Femur (tissue), 1 donor: ENCODE measurements around the gene ULK3.

ENCODE experiments used
- DNase-seq: peaks from one replicate; pipeline ENCODE4 v3.0.0-alpha.2; 2017

Gene ULK3

DNA sequence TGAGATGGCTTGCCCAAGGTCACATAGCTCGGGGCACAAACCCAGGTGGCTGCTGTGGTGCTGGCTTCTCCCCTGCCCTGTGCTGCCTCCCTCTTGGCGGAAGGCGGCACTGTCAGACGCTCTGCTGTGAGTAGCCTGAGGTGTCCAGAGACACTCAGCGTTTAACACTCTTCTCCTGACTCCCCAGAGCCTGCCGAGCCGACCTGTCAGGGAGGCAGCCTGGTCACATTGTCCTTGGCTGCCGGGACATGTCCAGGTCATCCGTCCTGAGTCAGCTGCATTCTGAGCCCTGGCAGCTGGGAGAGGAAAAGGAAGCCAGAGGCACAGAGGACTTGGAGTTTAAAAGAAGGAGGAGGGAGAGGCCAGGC is 25.6 kb downstream of the ULK3 start:
- DNase-seq, result no peak

DNA sequence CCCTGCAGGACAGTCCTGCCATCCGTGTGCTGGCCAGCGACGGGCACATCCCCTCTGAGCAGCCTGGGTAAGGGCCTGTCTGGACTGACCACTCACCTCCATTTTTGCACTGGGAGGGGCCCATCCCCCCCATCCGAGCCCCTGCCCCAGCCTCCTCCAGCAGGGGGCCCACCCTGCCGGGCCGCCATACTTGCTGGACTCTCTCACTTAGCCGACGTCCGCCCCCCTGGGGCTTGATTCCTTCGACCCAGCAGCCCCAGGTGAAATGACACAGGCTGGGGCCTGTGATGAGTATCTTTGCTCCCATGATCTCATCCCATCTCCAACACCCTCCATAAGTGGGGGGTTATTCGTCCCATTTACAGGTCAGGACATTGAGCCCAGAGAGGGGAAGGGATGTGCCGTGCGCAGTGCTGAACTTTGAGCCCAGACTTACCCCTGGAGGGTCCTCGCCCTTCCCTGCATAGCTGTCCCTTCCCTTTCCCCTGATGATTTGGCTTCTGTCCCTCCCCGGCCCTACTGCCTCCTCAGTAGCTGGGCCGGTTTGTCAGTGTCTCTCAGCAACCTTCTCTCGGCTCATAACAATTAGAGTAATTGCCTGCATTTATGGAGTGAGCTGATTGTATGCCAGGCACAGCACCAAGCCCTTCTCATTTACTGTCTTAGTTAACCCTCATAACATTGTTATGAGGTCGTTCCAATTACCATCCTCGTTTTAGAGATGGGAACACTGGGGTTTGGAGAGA is 26.2 kb downstream of the ULK3 start:
- no peak for DNase-seq

DNA sequence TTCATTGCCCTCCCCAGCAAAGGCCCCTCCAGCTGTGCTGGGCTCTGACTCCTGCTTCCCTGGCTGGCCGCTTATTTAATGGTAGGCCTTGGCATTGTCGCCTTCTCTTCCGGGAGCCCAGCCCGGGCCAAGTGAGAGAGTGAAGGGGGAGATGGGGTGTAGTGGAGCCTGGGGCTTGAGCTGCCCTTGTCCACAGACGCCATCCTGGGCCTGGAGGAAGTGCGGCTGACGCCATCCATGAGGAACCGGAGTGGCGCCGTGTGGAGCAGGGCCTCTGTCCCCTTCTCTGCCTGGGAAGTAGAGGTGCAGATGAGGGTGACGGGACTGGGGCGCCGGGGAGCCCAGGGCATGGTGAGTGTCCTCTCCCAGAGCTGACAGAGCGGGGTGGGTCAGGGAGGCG is 27.0 kb downstream of the ULK3 start:
- DNase-seq, result no peak

DNA sequence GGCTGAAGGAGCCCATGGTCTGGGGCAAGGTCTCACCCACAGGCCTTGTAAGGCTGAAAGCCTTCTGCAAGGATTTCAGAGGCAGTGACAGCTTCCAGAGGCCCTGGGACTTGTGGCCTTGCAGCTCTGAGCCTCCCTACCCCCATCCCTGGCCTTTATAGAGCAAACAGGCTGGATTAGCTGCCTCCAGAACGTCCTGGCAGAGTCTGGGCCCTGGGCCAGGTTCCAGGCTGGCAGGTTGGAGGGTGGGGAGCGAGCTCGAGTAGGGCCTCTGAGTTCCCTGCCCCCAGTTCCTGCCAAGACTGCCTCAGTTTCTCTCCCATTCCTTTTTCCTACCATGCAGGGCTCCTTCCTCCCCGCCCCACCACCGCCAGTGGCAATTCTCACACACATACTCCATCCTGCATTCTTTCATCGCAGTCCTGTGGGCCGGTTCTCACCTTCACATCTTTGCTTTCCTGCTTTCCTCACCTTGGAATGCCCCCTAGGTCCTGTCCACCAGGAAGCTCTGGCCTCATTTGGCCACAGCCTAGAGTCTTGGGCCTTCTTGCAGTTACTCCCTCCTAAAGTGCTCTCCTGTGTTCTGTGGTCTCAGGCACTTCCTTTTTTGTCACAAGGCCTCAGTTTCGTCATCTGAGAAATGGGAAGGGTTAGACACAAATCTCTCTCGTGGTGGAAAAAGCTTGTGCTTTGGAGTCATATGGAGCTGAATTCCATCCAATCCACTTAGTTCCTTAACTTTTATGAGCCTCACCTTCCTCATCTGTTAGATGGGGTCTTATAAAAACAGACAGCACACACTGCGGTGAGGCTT is 27.6 kb downstream of the ULK3 start:
- DNase-seq, result no peak

DNA sequence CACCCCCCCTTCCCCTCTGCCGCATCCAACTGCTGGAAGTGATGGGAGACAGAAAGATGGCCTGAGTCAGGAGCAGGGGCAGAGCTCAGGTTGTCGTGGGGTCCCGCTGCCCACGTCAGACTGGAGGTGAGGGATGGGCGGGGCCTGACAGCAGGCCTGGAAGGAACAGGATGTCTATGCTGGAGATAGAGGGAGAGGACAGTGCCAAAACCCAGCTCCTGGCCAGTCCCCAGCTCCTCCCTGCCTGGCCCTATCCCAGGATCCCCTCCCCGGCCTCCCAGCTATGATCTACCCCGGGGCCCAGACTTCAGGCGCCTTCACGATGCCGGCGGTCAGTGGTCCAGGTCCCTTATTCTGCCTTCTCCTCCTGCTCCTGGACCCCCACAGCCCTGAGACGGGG is 30.4 kb downstream of the ULK3 start, which contains the start of gene LMAN1L:
LMAN1L (plus strand) TSS at position 303 of the 400 bp plus-strand sequence; CDS start at position 323, 20 bp downstream.
- no peak for DNase-seq

DNA sequence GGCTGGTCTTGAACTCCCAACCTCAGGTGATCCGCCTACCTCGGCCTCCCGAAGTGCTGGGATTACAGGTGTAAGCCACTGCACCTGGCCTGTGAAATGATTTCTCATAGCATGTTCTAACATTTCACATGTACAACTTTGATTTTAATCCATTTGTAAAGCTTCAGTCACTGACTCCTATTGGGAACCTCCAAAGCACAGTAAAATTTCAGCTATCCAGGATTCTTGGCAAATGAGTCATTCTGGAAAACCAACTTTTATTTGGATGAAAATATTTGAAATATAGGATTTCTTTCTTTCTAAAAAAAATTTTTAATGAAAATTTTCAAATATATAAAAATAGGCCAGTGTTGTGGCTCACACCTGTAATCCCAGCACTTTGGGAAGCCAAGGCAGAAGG is 33.0 kb downstream of the ULK3 start:
- DNase-seq, result no peak

DNA sequence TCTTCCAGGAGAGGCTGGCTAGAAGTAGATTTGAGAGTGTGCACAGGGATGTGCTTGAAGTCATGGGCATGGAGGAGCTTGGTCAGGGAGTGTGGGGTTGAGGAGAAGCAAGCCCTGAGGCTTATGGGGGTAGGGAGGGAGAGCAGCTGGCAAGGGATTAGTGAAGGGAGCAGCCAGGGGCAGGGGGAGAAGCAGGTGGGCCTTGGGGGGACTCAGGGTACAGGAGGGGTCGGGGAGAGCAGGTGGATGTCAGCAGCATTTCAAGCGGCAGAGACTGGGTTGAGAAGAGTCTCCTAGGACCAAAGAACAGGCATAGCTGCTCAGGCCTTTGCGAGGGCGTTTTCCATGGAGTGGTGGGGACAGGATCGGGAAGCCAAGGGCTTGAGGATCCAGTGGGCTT is 33.7 kb downstream of the ULK3 start:
- DNase-seq, result no peak

DNA sequence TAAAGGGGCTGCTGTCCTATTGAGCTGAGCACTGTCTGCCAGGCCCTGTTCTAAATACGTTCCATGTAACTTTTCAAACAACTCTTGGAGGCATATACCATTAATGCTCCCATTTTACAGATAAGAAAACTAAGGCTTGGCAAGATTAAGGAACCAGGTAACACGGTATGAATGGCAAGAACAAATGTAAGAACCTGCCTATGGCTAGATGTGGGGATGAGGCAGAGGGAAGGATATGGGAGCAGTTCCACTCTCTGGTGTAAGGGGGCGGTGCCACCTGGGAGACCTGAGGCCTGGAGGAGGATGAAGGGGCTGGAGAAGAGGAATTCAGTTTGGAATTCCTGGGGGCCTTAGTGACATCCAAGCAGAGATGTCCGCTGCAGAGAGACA is 34.1 kb downstream of the ULK3 start:
- no peak for DNase-seq

DNA sequence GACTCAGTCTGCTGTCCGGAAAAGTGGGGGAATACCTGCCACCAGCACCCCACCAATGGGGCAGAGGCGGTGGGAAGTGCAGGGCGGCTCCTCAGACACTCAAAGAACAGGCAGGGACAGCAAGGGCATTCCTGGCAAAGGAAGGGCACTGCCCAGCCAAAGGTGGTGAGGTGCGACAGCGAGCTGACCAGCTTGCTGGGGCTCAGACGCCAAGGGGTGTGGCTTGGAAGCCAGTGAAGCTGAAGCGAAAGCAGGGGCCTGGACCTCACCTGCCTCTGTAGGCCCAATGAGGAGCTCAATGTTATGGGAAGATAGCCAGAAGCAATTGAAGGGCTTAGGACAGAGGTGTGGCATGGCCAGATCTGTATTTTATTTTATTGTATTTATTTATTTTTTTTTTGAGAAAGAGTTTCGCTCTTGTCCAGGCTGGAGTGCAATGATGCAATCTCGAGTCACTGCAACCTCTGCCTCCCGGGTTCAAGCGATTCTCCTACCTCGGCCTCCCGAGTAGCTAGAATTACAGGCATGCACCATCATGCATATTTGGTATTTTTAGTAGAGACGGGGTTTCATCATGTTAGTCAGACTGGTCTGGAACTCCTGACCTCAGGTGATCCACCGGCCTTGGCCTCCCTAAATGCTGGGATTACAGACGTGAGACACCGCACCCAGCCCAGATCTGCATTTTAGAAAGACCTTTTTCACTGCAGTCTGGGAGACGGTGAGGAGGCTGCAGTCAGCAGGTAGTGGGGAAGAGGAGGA is 34.7 kb downstream of the ULK3 start:
- no peak for DNase-seq

DNA sequence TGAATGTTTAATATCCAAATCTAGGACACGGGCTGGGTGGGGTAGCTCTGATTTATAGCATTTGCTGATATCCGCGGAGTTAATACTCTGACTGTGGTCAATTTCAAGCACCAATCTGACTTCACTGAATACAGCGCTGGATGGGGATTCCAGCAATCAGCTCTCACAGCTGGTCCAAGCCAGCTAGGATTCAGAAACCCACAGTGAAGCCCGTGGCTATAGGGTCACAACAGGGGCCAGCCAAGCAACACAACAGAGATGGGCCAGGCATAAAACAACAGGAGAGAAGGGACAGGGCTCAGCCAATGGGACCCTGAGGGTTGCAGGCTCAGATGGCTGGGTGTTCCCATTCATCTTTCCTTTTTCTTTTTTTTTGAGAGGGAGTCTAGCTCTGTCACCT is 35.7 kb downstream of the ULK3 start:
- no peak for DNase-seq

DNA sequence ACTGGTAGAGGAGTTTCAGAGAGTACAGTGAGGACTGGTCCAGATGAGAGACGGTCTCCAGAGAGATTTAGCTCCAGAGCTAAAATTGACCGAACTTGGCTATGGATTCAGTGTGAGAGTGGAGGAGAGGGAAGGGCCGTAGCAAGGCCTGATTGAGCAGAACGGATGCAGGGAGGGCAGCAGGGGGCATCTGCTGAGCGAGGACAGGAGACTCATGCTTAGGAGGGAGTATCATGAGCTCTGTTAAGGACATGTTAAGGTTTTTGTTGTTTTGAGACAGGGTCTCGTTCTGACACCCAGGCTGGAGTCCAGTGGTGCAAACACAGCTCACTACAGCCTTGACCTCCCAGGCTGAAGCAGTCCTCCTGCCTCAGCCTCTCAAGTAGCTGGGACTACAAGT is 38.0 kb downstream of the ULK3 start:
- no peak for DNase-seq

DNA sequence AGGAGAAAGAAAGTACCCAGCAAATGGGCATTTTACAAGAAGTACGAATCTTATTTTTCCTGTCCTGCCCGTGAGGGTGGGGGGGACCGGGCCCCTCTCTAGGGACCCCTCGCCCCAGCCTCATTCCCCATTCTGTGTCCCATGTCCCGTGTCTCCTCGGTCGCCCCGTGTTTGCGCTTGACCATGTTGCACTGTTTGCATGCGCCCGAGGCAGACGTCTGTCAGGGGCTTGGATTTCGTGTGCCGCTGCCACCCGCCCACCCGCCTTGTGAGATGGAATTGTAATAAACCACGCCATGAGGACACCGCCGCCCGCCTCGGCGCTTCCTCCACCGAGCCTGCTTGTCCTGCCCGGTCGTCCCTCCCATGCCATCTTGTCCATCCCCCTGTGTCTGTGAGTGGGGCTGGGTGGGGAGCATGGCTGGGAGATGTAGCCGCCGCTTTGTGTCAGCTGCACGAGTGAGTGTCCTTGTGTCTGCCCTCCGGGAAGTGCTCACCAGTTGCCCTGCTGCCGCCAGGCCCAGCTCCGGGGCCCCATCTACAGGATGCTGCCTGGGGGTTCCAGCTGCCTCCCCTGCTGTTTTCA is 40.0 kb downstream of the ULK3 start:
- no peak for DNase-seq

DNA sequence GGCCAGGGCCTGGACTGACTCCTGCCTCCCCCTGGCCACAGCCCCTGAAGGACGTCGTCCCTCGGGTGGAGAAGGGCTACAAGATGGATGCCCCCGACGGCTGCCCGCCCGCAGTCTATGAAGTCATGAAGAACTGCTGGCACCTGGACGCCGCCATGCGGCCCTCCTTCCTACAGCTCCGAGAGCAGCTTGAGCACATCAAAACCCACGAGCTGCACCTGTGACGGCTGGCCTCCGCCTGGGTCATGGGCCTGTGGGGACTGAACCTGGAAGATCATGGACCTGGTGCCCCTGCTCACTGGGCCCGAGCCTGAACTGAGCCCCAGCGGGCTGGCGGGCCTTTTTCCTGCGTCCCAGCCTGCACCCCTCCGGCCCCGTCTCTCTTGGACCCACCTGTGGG is 40.7 kb downstream of the ULK3 start:
- no peak for DNase-seq

DNA sequence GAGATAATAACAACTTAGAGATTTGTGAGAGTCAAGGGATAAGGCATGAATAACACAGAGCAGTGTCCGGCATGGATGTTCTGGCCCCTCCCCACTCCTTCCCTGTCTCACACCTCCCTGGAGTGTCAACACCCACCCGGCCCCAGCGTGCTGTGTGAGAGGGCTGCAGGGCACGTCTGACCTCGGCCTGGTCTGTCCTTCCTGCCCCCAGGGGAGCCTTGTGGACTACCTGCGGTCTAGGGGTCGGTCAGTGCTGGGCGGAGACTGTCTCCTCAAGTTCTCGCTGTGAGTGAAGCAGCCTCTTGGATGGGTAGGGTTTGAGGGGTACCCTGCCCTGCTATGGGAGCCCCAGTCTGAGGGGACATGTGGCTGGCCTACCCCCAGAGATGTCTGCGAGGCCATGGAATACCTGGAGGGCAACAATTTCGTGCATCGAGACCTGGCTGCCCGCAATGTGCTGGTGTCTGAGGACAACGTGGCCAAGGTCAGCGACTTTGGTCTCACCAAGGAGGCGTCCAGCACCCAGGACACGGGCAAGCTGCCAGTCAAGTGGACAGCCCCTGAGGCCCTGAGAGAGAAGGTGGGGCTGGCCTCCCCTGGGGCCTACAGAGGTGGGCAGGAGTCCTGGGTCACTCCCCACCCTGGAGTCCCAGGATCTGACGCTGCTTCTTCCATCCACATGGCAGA is 41.5 kb downstream of the ULK3 start:
- no peak for DNase-seq

DNA sequence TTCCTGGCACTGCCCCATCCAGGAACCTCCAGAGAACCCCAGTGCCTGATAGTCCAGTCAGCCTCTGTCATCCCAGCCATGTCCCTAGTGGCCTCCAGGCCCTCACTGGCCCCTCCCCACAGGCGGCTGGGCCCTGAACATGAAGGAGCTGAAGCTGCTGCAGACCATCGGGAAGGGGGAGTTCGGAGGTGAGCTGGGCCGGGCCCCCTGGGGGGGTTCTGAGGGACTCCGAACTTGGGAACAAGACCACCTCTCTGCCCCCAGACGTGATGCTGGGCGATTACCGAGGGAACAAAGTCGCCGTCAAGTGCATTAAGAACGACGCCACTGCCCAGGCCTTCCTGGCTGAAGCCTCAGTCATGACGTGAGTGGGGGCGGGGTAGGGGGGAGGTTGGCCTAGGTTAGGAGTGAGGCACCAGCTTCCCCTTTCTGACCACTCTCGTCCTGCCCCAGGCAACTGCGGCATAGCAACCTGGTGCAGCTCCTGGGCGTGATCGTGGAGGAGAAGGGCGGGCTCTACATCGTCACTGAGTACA is 42.3 kb downstream of the ULK3 start:
- DNase-seq, result no peak

DNA sequence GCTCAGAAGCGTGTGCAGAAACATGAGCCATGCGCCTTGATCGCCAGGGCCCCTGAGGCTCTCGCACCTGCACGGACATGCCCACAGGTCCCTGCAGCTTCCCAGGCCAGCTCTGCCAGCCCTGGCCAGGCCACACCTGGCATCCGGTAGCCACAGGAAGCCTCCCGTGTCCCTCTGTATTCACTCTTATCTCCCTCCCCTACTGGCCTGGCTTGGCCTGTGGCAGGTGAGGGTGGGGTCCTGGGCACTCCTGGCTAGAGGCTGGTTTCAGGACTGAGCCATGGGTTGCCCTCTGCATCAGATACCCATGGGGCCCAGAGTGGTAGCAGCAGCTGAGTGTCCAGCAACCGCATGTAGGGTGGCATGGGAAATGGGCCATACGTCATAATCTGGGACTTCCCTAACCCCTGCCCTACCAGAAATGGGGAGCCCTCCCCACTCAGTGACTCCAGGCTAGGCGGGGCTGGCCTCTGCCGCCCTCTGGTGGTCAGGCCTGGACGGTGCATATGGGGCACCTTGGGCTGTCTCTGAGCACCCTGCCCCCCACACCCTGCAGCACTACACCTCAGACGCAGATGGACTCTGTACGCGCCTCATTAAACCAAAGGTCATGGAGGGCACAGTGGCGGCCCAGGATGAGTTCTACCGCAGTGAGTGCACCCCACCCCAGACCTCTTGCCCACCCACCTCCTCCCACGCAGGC is 42.9 kb downstream of the ULK3 start:
- peak; percentile 81 for DNase-seq

DNA sequence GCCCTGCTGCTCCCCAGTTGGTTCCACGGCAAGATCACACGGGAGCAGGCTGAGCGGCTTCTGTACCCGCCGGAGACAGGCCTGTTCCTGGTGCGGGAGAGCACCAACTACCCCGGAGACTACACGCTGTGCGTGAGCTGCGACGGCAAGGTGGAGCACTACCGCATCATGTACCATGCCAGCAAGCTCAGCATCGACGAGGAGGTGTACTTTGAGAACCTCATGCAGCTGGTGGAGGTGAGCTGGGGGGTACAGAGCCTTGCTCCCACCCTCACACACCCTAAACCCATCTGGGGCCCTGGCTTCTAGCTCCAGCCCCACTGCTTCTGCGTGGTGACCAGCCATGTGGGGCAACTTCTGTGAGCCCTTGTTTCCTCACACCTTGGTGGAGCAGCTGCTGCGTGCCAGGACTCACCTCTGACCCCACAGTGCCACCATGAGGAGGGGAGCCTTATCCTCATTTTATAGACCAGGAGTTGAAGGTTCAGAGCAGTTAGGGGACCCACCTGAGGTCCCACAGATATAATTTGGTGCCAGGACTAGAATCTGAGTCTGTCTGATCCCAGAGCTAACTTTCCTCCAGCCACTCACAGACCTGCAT is 43.6 kb downstream of the ULK3 start:
- DNase-seq, result no peak

DNA sequence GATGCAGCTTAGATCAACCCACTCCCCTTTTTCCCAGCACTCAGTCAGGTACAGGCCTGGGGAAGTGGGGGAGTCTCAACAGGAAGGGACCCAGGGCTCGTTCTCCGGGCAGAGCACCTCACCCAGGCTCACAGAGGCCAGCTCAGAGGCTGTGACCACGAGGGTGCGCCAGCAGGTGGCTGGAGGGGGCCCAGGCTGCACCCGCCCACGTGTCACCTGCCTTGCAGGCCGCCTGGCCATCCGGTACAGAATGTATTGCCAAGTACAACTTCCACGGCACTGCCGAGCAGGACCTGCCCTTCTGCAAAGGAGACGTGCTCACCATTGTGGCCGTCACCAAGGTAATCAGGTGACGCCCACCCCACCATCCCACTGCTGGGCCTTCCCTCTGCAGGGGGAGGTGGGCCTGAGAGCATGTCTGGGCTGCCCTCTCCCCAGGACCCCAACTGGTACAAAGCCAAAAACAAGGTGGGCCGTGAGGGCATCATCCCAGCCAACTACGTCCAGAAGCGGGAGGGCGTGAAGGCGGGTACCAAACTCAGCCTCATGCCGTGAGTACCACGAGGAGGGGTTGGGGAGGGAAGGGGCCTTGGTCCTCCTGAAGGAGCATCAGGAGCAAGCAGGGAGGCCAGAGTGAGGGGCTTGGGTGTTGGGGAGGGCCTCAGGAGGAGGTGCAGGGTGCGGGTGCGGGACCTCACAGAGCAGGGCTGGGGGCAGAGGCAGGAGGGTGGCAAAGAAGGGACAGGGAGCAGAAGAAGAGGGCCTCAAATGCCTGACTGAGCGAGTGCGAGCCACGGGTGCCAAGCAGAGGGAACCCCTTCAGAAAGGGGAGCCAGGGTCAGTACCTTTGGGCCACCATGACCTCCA is 44.3 kb downstream of the ULK3 start:
- DNase-seq, result no peak

DNA sequence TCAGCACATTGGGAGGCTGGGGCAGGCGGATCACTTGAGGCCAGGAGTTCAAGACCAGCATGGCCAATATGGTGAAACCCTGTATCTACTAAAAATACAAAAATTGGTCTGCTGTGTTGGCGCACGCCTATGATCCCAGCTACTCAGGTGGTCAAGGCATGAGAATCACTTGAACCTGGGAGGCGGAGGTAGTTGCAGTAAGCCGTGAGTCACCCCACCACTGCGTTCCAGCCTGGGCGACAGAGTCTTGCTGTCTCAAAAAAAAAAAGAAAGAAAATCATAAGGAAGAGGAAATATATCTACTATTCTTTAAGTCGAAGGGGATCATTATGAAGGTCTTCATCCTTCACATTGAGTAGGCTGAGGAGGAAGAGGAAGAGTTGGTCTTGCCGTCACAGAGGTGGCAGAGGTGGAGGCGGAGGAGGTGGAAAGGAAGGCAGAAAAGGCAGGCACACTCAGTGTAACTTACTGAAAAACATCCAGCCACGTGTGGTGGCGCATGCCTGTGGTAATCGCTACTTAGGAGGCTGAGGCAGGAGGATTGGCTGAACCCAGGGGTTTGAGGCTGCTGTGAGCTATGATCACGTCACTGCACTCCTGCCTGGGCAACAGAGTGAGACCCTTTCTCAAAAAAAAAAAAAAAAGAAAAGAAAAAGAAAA is 46.9 kb downstream of the ULK3 start:
- no peak for DNase-seq

DNA sequence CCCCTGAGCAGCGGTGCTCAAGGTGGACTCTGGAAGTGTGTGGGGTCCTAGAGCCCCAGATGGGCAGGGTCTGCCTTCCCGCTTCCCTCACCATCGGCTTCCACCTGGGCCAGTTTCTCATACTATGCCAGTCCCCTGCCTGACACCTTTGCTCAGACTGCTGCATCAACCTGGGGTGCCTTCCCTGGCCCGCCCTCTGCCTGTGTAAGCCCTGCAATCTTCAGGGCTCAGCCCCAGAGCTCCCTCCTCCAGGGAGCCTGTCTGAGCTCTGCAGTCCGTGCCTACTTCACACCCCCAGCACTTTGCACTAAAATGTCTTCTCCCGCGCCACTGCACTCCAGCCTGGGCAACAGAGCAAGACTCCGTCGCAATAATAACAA is 48.0 kb downstream of the ULK3 start:
- DNase-seq, result no peak
